GM18858 (cell line): ENCODE data around the gene PRKCH.
"Not testable (repeated sequence)": the region's sequence is repeated elsewhere in the genome, so short reads cannot be mapped to it uniquely, and the experiment has no call there.

Experiments
- ATAC-seq: cut with Tn5 transposase; IDR thresholded peaks from one replicate; pipeline ENCODE4 v1.9.1; 2021; ENCODE audit not compliant: unreplicated experiment

PRKCH gene

DNA sequence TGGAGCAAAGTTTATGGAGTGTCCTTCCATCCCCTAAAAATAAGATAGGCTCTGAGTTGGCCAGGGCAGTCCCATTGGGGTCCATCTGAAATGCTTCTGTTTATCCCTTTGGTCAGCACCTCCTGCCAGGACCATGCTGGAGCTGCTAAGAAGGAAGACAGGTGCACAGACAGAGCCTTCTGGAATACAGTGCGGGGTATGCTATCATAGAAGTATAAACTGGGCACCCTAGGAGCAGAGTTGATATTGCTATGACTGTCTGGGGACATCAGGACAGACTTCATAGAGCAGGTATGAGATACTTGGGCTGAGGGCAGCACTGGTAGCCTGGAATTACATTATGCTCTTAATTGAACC is 203.5 kb downstream of the PRKCH start:
- ATAC-seq = no peak

DNA sequence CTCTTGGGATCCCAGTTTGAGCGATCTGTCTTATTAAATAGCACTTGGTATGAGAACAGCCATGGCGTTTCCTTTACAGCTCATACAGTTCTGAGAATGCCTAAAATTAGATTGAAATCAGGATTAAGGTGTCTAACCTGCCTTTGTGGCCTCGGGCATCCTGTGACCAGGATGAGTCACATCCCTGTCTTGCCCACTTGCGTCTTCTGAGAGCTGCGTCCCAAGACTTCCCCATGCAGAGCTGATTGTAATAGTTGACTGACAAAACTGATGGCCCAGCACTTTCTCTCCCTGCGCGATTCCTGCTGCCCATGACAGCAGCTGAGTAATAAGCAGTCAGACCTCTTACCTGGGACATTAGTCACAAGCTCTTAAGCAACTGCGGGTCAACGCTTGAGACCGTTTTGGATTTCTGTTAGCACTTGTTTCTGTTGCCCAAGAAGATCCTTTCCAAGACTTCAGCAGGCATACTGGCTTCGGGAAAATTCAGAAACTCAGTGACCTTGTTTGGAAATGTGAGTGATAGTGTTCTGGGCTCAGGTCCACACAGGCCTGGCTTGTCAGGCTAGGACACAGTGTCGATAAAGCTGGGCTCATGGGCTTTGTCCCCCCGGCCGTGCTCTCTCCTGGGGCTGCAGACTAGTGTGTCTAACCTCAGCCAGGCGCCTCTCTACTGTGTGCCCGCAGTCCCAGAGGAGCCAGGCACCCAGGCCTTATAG is 204.1 kb downstream of the PRKCH start:
- ATAC-seq = peak; percentile 83

DNA sequence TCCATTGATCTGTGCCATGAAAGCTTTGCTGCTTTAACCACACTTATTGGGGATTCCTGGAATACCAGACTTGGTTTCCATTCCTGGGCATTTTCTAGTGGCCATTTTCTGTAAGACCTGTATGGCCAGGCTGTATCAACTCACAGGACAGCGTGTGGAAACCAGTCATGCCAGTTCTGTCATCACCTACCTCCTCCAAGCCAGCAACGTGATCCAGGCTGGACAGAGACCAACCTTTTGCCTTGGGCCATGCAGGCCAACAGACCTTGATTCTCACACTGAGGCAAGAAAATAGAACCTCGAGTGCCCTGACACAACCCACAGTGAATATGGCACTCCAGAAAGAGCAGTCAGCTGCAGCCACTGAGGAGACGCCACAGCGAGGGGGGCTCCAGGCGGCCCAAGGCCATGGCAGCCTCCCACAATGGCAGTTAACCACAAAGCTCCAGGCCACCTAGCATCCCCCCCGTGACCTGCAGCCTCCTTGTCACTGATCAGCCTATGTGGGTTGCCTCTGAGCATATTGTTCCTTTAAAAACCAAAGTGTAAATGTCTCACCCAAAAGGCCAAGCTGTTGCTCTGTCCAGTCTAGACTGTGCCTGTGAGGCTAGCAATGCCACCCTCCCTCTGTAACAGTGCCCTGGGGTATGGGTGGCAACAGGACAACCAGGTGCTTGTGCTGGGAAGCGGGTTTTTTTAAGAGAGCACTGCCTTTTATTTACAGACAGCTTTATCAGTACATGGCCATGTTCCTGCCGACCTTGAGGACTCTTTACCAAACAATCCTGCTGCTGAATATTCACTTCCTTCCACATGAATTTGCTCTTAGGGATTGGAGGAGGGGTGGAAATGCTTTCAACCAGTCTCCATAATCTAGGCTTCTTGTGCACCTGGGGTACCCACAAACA is 205.3 kb downstream of the PRKCH start:
- no peak for ATAC-seq

- no peak for ATAC-seq
These were observed 206.1 kb downstream of the PRKCH start for GRCh38 chr14:61527325-61528100.

- no peak for ATAC-seq
These were observed 207.2 kb downstream of the PRKCH start for GRCh38 chr14:61528591-61529021.

DNA sequence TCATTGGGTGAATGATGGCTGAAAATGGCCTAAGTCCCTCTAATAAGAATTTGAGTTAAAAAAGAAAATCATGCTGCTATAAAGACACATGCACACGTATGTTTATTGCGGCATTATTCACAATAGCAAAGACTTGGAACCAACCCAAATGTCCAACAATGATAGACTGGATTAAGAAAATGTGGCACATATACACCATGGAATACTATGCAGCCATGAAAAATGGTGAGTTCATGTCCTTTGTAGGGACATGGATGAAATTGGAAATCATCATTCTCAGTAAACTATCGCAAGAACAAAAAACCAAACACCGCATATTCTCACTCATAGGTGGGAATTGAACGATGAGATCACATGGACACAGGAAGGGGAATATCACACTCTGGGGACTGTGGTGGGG is 208.0 kb downstream of the PRKCH start:
- ATAC-seq = not testable (repeated sequence)

DNA sequence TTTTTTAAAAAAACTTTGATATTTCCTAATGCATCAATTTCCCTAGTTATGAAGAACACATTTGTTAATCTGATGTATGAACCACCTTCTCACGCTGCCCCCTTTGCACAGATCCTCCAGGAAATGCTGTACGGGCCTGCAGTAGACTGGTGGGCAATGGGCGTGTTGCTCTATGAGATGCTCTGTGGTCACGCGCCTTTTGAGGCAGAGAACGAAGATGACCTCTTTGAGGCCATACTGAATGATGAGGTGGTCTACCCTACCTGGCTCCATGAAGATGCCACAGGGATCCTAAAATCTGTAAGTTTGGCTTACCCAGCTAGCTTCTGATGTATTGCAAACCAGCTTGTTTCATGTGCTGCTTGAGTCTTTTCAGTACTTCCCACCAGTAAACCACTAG is 208.9 kb downstream of the PRKCH start:
- no peak for ATAC-seq

- no peak for ATAC-seq
These were observed 209.5 kb downstream of the PRKCH start for GRCh38 chr14:61530896-61531295.

DNA sequence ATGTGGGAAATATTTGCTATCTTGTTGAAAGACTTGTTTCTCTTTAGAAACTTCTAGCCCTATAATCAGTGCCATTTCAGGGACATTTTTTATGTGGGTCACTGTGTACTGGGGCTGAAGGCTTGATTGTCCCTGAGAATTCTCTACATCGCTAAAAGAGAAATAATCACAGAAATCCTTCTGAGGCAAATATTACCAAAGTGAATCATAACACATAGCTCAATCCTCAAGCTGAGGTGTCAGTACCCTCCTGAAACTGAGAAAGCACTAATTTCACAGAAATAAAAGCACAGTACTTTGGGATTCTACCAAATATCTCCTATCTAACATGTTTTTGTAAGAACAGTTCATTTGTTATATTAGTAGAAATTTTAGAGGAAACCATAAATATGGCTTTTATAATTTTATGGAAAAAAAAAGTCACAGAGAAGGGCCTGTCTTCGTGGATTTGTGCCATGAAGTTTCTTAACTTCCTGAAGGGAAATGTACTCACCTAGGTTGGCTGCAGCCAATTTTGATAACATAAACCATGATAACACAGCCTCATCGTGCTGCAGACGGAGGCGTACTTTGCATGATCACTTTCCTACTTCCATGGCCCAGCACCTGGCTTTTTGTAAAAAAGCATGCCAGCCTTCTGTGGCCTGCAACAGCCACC is 210.2 kb downstream of the PRKCH start:
- no peak for ATAC-seq

DNA sequence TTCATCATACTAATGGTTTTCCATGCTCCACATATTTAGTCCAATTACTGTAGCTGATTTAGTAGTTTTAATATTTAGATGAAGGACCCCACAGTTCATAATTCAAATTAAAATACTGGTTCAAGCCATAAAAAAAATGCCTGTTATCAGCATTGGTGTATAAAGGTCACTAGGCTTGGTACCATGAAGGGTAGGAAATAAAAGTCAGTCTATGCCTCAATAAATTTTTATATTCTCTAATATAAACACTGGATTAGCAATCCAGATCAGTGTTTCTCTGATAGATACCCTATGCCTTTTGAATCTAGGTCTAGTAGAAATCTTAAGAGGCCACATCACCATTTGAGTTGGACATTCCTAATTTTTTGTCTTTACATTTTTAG is 210.7 kb downstream of the PRKCH start:
- no peak for ATAC-seq

GRCh38 chr14:61532763-61533162 is 211.4 kb downstream of the PRKCH start:
- no peak for ATAC-seq

DNA sequence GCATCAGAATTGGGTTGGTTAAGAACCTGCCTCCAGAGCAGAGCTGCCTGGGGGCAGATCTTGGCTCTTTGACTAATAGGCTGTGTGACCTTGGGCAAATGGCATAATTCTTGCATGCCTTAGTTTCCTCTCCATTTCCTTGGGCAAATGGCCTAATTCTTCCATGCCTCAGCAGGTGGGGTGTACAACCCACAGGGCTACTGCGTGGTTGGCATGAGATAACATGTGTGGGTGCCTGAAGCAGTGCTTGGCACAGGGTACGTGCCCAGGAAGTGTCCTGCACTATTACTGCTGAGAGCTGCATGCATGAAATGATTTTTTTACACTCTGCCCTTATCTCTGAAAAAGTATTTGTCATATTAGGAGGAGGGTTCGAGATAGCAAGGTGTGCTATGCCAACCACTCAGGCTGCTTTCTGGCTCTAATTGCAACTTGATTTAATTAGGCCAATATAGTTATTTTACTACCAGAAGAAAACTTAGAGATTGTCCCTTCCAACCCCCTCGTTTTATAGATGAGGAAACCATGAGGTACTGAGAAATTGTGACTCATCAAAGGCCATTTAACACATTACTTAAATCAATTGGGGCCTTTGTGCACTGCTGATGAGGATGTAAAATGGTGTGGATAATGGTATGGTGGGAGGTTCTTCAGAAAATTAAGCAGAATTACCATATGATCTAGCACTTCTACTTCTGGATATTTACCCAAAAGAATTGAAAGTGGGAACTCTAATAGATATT is 212.3 kb downstream of the PRKCH start:
- no peak for ATAC-seq

GRCh38 chr14:61535032-61535431 is 213.7 kb downstream of the PRKCH start:
- ATAC-seq = no peak

DNA sequence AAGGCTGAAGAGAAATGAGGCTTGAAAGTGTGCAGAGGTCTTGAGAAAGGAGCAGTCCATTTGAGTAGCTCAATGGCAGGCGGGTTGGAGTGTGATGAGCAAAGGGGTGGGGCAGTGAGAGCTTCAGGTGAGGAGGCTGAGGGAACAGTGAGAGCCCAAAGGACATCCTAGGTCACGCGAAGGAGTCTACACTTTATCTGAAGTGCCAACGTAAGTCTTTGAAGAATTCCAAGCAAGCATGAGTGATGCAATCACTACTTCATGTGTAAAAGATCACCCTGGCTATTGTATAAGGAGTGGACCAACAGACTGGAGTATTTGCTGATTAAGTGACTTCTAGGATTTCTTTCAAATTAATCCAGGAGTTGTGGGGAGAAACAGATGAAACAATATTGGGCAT is 214.1 kb downstream of the PRKCH start:
- ATAC-seq = no peak

DNA sequence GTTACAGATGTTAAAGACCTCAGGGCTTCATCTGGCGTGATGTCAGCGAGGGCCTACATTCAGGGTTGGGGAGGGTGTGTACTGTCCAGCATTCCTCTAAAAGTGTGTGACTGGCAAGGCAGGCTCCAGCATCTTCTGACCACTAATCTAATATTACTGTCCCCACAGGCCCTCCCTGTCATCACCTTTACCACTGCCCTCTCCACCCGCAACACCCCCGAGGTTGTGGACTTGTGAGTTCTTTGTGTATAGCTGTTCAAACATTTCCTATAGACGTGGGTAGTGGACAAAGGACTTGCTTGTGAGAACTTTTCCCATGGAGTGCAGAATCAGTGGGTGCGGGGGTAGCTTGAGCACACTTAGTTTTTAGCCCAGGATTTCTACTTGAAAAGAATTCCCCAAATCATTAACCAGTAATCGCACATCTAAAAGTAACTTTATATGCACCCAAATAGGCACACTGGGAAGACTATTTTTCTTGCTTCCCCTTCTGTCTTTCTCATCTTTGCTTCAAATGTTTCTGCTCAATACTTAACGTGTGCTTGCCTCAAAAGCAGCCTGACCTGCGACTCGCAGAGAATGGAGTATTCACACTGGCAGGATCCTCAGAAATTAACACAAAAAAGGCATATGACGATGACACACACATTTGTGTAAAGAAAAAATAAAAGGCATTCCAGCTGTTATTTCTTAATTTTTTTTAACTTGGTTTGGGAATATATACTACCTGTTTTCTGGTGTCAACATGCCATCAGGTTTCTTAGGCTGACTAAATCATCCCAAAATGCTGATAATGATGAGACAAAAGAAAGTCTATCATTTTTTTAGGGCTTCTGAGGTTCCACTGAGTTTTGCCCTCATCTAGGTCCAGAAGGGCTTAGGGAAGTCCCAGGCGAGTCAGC is 215.5 kb downstream of the PRKCH start:
- ATAC-seq = no peak

DNA sequence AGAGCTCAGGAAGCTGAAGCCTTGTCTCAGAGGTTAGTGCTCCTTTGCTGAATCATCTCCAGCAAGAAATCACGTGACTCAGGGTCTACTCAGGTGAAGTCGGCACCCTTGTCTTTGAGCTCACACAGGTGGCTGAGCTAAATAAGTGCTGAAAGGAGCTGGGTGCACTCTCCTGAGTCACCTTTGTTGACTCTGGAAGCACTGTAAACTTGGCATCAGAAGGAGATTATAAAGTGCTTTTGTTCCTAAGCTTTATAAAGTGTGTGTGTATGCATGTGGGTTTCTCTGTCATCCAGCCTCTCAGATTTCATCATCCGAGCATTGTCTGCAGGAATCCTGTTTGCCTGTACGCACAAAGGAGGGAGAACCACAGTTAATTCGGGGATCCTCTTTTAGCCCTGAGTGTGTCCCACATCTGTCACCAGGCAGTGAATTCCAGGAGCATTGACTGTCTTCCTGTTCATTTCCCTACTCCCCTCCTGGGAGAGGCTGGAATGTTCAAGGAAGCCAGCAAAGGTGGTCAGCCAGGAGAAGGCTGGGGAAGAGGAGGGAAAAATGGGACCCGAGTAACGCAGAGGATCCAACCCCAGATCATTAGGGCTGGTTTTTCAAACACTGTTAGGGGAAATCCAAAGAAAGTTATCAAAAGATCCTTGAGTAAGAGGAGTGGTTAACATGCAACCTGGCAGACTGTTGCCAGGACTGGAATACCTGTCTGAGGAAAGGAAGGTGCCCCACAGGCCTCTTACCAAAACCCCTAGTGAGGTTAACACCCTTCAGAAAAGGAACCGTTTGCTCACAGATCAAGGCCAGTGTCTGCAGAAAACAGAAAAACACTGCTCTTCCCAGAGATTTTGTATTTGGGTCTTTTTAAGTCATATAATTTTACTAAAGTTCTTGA is 216.4 kb downstream of the PRKCH start:
- peak; percentile 66 for ATAC-seq

DNA sequence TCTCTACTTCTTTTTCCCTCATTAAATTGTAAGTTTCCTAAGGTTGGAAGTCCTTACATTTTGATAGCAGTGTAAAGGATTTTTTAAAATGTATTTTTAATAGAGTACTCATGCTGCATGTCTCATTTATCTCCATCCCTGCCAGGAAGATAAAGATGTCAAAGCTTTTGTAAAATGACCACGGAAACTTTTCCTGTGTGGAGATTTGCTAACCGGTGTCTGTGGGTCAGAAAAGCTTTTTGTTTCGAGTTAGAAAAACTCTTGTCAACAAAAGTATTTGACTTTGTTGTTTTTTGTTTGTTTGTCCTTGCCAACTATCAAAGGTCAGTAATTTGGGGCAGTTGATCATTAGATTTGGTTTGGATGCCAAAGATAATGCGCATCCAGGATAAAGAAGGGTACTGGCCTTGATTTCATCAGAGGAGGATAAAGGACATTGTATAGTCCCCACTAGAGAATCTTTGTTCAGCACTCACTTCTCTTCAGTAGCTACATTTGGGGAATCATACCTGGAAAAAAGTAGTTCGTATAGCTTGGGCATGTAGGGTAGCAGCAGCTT is 217.2 kb downstream of the PRKCH start:
- no peak for ATAC-seq

DNA sequence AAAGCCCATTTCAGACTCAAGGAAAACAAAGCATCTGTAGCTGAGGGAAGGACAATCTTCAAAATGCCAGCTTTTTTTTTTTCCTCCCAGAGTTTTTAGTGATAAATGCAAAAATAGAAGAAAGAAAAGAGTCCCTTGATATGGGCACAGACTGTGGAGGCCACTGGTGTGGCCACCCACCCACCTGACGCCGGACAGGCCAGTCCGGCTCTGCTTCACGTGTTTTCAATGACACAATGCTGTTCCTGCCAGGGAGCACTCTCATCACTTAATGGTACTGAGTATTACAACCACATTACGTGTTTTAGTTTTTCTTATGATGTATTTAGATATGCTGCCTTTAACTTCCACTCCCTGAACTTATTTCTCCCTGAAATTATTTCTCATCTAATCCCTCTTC is 218.3 kb downstream of the PRKCH start:
- ATAC-seq = no peak
